DOHH2 (cell line): ENCODE data around the gene SLC26A6.

ENCODE experiments used
- H3F3A ChIP-seq: fragments of 200-600 bp; sonication (generic), shearing (Covaris generic); 2 replicates; pipeline ENCODE4 v1.6.0; 2016; ENCODE audit warnings: antibody characterized with exemption, mild to moderate bottlenecking; ENCODE audit not compliant: control insufficient read depth, insufficient read depth
- H3K27ac ChIP-seq: fragments of 200-600 bp; sonication (generic); 2 replicates; pipeline ENCODE4 v1.5.1; 2014; ENCODE audit warnings: low read depth, mild to moderate bottlenecking, low read length, moderate library complexity
- H3K27me3 ChIP-seq: fragments of 200-600 bp; sonication (generic); 2 replicates; pipeline ENCODE4 v1.6.1; 2014; ENCODE audit warnings: mild to moderate bottlenecking, low read length, mixed read lengths; ENCODE audit not compliant: control insufficient read depth
- H3K36me3 ChIP-seq: fragments of 200-600 bp; sonication (generic); 2 replicates; pipeline ENCODE4 v1.6.1; 2014; ENCODE audit warnings: mild to moderate bottlenecking, low read length, moderate library complexity, mixed read lengths; ENCODE audit not compliant: control insufficient read depth
- H3K4me1 ChIP-seq: fragments of 200-600 bp; sonication (generic); 2 replicates; pipeline ENCODE4 v1.6.1; 2014; ENCODE audit warnings: mild to moderate bottlenecking, low read length, mixed read lengths; ENCODE audit not compliant: control insufficient read depth
- H3K4me2 ChIP-seq: fragments of 200-600 bp; sonication (generic); 2 replicates; pipeline ENCODE4 v1.6.0; 2014; ENCODE audit warnings: mild to moderate bottlenecking, low read length, moderate library complexity
- H3K4me3 ChIP-seq: fragments of 200-600 bp; sonication (generic); 2 replicates; pipeline ENCODE4 v1.5.1; 2014; ENCODE audit warnings: mild to moderate bottlenecking, low read length, mixed read lengths
- H3K79me2 ChIP-seq: fragments of 200-600 bp; sonication (generic); 2 replicates; pipeline ENCODE4 v1.6.1; 2014; ENCODE audit warnings: mild to moderate bottlenecking, low read length, mixed read lengths; ENCODE audit not compliant: control insufficient read depth
- H3K9me2 ChIP-seq: fragments of 200-600 bp; sonication (generic); replicated peaks from 2 replicates; pipeline ENCODE4 v1.6.1; 2014; ENCODE audit warnings: mild to moderate bottlenecking, low read length, mixed read lengths; ENCODE audit not compliant: control insufficient read depth
- H3K9me3 ChIP-seq: fragments of 200-600 bp; sonication (generic); 2 replicates; pipeline ENCODE4 v1.6.1; 2014; ENCODE audit warnings: antibody characterized with exemption, low read length, mixed read lengths; ENCODE audit not compliant: control insufficient read depth, insufficient read depth
- H4K20me1 ChIP-seq: fragments of 200-600 bp; sonication (generic); 2 replicates; pipeline ENCODE4 v1.6.0; 2014; ENCODE audit warnings: low read depth, mild to moderate bottlenecking, antibody characterized with exemption, low read length, moderate library complexity; ENCODE audit not compliant: control insufficient read depth, insufficient read depth
- CTCF ChIP-seq: fragments of 200-600 bp; sonication (generic); IDR thresholded peaks from one replicate; pipeline ENCODE4 v1.5.1; 2014; ENCODE audit warnings: antibody characterized with exemption, mild to moderate bottlenecking, low read depth, low read length; ENCODE audit not compliant: poor library complexity, severe bottlenecking
- EZH2phosphoT487 ChIP-seq: fragments of 200-600 bp; sonication (generic); IDR thresholded peaks from 2 replicates; pipeline ENCODE4 v1.6.1; 2017; ENCODE audit warnings: borderline replicate concordance, mild to moderate bottlenecking, antibody characterized with exemption, low read length, moderate library complexity, mixed read lengths

The SLC26A6 gene

GRCh38 chr3:48662753-48663488 lies 27.7 kb upstream of the SLC26A6 start, which contains the start of gene CELSR3:
TSS of gene CELSR3 (minus strand) at chr3:48662886. CDS start at chr3:48662634, 252 bp downstream.
- H3F3A ChIP-seq: no peaks in the 10 kb centered on the region
- H3K79me2 ChIP-seq: no peaks in the 10 kb centered on the region
- H3K9me3 ChIP-seq: no peaks in the 10 kb centered on the region
- H3K4me1 ChIP-seq: peaks cover 10% of the 10 kb centered on the region; the same call in 1 of the 2 replicates
- no peaks in the 10 kb centered on the region for H3K27me3 ChIP-seq
- H3K36me3 ChIP-seq: no peaks in the 10 kb centered on the region
- H3K4me3 ChIP-seq: peak within 1 kb of the TSS; percentile 64
- peak within 1 kb of the TSS; percentile 63 for H3K4me2 ChIP-seq
- H4K20me1 ChIP-seq: 0 out of 2 replicates have a peak, but pooled peaks cover 3% of the 10 kb centered on the region
- H3K9me2 ChIP-seq: no peaks in the 10 kb centered on the region
- no peak within 1 kb of the TSS for H3K27ac ChIP-seq
- no peak for TF ChIP-seq CTCF
- no peak for TF ChIP-seq EZH2phosphoT487

- Histone ChIP-seq H3K27me3 (no peaks in the 10 kb centered on the region), H3F3A (no peaks in the 10 kb centered on the region), H3K27ac (no peak overlapping the region), H3K9me3 (no peaks in the 10 kb centered on the region), H3K4me2 (peak overlapping the region; percentile 63; the same call in 1 of the 2 replicates), H3K4me3 (no peak overlapping the region; the same call in 1 of the 2 replicates), H3K79me2 (no peaks in the 10 kb centered on the region), H3K4me1 (peaks cover 10% of the 10 kb centered on the region; the same call in 1 of the 2 replicates), H3K9me2 (no peaks in the 10 kb centered on the region), H4K20me1 (0 out of 2 replicates have a peak, but pooled peaks cover 3% of the 10 kb centered on the region), H3K36me3 (no peaks in the 10 kb centered on the region)
- TF ChIP-seq EZH2phosphoT487 (no peak), CTCF (no peak)
Measured at GRCh38 chr3:48662145-48662752, 27.0 kb upstream of the SLC26A6 start.

- Histone ChIP-seq H3K4me3 (peak overlapping the region; percentile 64), H3K4me2 (peak overlapping the region; percentile 63), H3K79me2 (no peaks in the 10 kb centered on the region), H3K9me2 (no peaks in the 10 kb centered on the region), H3K27me3 (no peaks in the 10 kb centered on the region), H3K4me1 (peaks cover 11% of the 10 kb centered on the region), H3K27ac (no peak overlapping the region), H3F3A (no peaks in the 10 kb centered on the region), H4K20me1 (0 out of 2 replicates have a peak, but pooled peaks cover 3% of the 10 kb centered on the region), H3K36me3 (no peaks in the 10 kb centered on the region), H3K9me3 (no peaks in the 10 kb centered on the region)
- TF ChIP-seq CTCF (no peak), EZH2phosphoT487 (no peak)
Measured at GRCh38 chr3:48661501-48662144, 26.4 kb upstream of the SLC26A6 start.
